HEK293 (cell line): ENCODE data around the gene MSI2.
A peak's percentile ranks its signal among the peaks of the same experiment; 100 is the strongest.

Experiments used
- CTCF ChIA-PET: fragments of 350-600 bp; formaldehyde crosslinking; extraction: SDS; loops from one replicate; lab custom pipeline; 2021; ENCODE audit warnings: antibody characterized with exemption; lab: Yijun Ruan, JAX
- POLR2A ChIA-PET: fragments of 300-600 bp; formaldehyde crosslinking; extraction: SDS; loops from one replicate; lab custom pipeline; 2020; ENCODE audit warnings: antibody characterized with exemption, inconsistent platforms; lab: Yijun Ruan, JAX
- H3K27ac ChIP-seq: fragments of 200-500 bp; sonication (Bioruptor generic); 2 replicates; pipeline ENCODE4 v1.5.1; 2014; ENCODE audit warnings: low read depth, low read length, control low read depth, inconsistent platforms; ENCODE audit errors: extremely low read depth
- H3K36me3 ChIP-seq, 2 experiments: fragments of 200-500 bp in 1 of 2; sonication (Bioruptor generic) in 1 of 2; 1 replicate in 1 of 2; 2 replicates in 1 of 2; pipeline ENCODE4 v1.5.1; 2014 to 2017; ENCODE audit warnings: inconsistent platforms in 2 of 2, low read length in 2 of 2; ENCODE audit not compliant: control insufficient read depth in 2 of 2, insufficient read depth in 1 of 2
- H3K4me1 ChIP-seq: fragments of 200-500 bp; sonication (Bioruptor generic); 2 replicates; pipeline ENCODE4 v1.5.1; 2014; ENCODE audit warnings: mild to moderate bottlenecking, low read length, inconsistent platforms; ENCODE audit not compliant: control insufficient read depth, insufficient read depth
- H3K4me3 ChIP-seq: 2 replicates; pipeline ENCODE4 v1.5.1; 2011; ENCODE audit warnings: low read depth, mild to moderate bottlenecking, control low read depth, low read length, moderate library complexity
- H3K9me3 ChIP-seq: fragments of 200-500 bp; sonication (Bioruptor generic); 2 replicates; pipeline ENCODE4 v1.5.1; 2014; ENCODE audit warnings: low read depth, low read length, inconsistent platforms; ENCODE audit not compliant: control insufficient read depth, insufficient read depth
- FEZF1 ChIP-seq: fragments of 450-650 bp; formaldehyde crosslinking; IDR thresholded peaks from 2 replicates; pipeline ENCODE4 v1.5.1; 2016; ENCODE audit warnings: missing biosample characterization, missing genetic modification characterization
- KLF17 ChIP-seq: fragments of 450-650 bp; formaldehyde crosslinking; IDR thresholded peaks from 2 replicates; pipeline ENCODE4 v1.5.1; 2016; ENCODE audit warnings: missing biosample characterization, missing genetic modification characterization
- PRDM4 ChIP-seq: fragments of 450-650 bp; formaldehyde crosslinking; IDR thresholded peaks from 2 replicates; pipeline ENCODE4 v1.5.1; 2017; ENCODE audit warnings: missing biosample characterization, missing genetic modification characterization
- PRDM6 ChIP-seq: fragments of 450-650 bp; formaldehyde crosslinking; IDR thresholded peaks from 2 replicates; pipeline ENCODE4 v1.5.1; 2017; ENCODE audit warnings: missing biosample characterization, missing genetic modification characterization
- SP7 ChIP-seq: fragments of 450-650 bp; formaldehyde crosslinking; IDR thresholded peaks from 2 replicates; pipeline ENCODE4 v1.5.1; 2016; ENCODE audit warnings: missing biosample characterization, missing genetic modification characterization
- ZBTB20 ChIP-seq: fragments of 450-650 bp; formaldehyde crosslinking; IDR thresholded peaks from 2 replicates; pipeline ENCODE4 v1.5.1; 2016; ENCODE audit warnings: missing biosample characterization, missing genetic modification characterization
- ZNF184 ChIP-seq: fragments of 450-650 bp; IDR thresholded peaks from 2 replicates; pipeline ENCODE4 v1.5.1; 2018; ENCODE audit warnings: missing biosample characterization, mild to moderate bottlenecking, missing genetic modification characterization
- ZNF341 ChIP-seq: fragments of 450-650 bp; formaldehyde crosslinking; IDR thresholded peaks from 2 replicates; pipeline ENCODE4; 2016; ENCODE audit warnings: low read depth, missing biosample characterization, missing genetic modification characterization
- ZNF561 ChIP-seq: fragments of 450-650 bp; IDR thresholded peaks from 2 replicates; pipeline ENCODE4 v1.5.1; 2018; ENCODE audit warnings: missing biosample characterization, missing genetic modification characterization, borderline replicate concordance
- ZNF645 ChIP-seq: fragments of 450-650 bp; formaldehyde crosslinking; IDR thresholded peaks from 2 replicates; pipeline ENCODE4; 2016; ENCODE audit warnings: missing biosample characterization, missing genetic modification characterization
- ZNF692 ChIP-seq: fragments of 450-650 bp; formaldehyde crosslinking; IDR thresholded peaks from 2 replicates; pipeline ENCODE4 v1.5.1; 2016; ENCODE audit warnings: missing biosample characterization, missing genetic modification characterization

The MSI2 gene

GRCh38 chr17:57424777-57425188 lies 168.5 kb downstream of the MSI2 start (continued):
- 0 out of 2 replicates have a peak, but pooled peaks have one; percentile 19 for TF ChIP-seq ZNF184 (tag by site-specific recombination)
- peak; percentile 92 for TF ChIP-seq ZNF561 (tag by site-specific recombination)
- TF ChIP-seq ZNF692 (tag by site-specific recombination): peak; percentile 29; the same call in 1 of the 2 replicates
- peak; percentile 39; the same call in 1 of the 2 replicates for TF ChIP-seq ZBTB20 (tag by site-specific recombination)
- TF ChIP-seq, all 188 proteins: peak for 45

GRCh38 chr17:57425431-57425830 lies 169.1 kb downstream of the MSI2 start:
- no peaks in the 10 kb centered on the region for H3K36me3 ChIP-seq
- ChIA-PET CTCF (interaction anchor here (2.2 kb wide), 1 partner anchor 181 kb away, joined by 9 read pairs; no protein-coding TSS in a partner anchor), POLR2A (no interaction called here)
- H3K4me3 ChIP-seq: no peak overlapping the region
- H3K4me1 ChIP-seq: peaks cover 26% of the 10 kb centered on the region
- peak; percentile 89 for TF ChIP-seq SP7
- no peak for TF ChIP-seq ZNF645 (tag by site-specific recombination)
- H3K27ac ChIP-seq: peak overlapping the region; percentile 34; the same call in 1 of the 2 replicates
- H3K9me3 ChIP-seq: no peaks in the 10 kb centered on the region

GRCh38 chr17:57425903-57426880 lies 169.9 kb downstream of the MSI2 start:
- no peaks in the 10 kb centered on the region for H3K36me3 ChIP-seq
- CTCF ChIA-PET: no interaction called here
- peak overlapping the region; percentile 34; the same call in 1 of the 2 replicates for H3K27ac ChIP-seq
- POLR2A ChIA-PET: no interaction called here
- TF ChIP-seq PRDM6 (tag by site-specific recombination) (no peak; the same call in 1 of the 2 replicates), ZNF692 (tag by site-specific recombination) (0 out of 2 replicates have a peak, but pooled peaks have one; percentile 59), KLF17 (tag by site-specific recombination) (no peak), ZNF341 (tag by site-specific recombination) (no peak), PRDM4 (tag by site-specific recombination) (0 out of 2 replicates have a peak, but pooled peaks have one; percentile 14), FEZF1 (tag by site-specific recombination) (peak; percentile 62)
- no peak overlapping the region for H3K4me3 ChIP-seq
- no peaks in the 10 kb centered on the region for H3K9me3 ChIP-seq
- peaks cover 26% of the 10 kb centered on the region for H3K4me1 ChIP-seq
